HK-2 (cell line): ENCODE results near the gene GABRG3.

Experiments used
- DNase-seq: peaks from one replicate; pipeline ENCODE4 v3.0.0-alpha.2; 2018; ENCODE audit not compliant: unreplicated experiment

Gene GABRG3

GRCh38 chr15:27244047-27244446 is 273.1 kb downstream of the GABRG3 start:
- no peak for DNase-seq

GRCh38 chr15:27248251-27248650 is 277.3 kb downstream of the GABRG3 start:
- no peak for DNase-seq

DNA sequence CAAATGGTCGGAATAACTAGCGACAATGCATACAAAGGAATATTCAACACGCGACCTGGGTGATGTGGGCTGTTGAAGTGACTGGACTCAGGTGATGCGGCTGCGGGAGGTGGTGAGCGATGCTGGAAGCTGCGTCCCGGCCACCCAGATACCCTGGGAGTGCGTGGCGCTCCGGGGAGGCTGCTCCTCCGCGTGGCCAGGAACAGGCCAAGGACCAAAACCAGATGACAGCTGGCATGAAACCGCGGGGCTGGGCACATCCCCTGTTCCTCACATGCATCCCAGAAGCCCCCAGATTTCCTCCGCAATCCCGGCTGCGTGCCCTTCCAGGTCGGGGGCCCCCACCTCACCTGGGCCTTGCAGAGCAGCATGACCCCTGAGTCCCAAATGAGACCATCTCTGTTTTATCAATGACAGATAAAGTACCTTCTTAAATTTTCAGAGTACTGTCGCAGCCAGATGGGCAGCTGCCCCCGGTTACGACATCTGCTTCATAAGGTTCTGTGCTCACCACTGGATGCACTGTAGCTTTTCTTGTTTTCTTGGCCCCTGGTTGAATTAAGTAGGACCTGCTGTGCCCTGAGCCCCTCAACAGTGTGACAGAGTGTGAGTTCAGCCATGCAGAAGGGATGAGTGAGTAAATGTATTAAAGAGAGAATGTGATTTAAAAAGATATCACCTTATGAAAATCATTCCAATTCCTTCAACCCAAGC is 278.2 kb downstream of the GABRG3 start:
- no peak for DNase-seq

GRCh38 chr15:27249760-27250109 is 278.8 kb downstream of the GABRG3 start:
- DNase-seq, result no peak

DNA sequence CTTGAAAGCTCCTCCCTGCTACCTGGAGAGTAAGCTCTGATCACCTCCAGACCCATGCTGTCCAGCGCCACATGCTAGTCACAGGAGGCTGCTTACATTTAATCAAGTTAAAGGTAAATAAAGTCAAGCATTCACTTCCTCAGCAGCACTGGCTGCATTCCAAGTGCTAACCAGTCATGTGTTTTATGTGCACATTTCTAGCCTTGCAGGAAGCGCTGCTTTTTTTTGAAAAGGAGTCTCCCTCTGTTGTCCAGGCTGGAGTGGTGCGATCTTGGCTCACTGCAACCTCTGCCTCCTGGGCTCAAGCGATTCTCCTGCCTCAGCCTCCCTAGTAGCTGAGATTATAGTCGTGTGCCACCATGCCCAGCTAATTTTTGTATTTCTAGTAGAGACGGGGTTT is 279.2 kb downstream of the GABRG3 start:
- no peak for DNase-seq

DNA sequence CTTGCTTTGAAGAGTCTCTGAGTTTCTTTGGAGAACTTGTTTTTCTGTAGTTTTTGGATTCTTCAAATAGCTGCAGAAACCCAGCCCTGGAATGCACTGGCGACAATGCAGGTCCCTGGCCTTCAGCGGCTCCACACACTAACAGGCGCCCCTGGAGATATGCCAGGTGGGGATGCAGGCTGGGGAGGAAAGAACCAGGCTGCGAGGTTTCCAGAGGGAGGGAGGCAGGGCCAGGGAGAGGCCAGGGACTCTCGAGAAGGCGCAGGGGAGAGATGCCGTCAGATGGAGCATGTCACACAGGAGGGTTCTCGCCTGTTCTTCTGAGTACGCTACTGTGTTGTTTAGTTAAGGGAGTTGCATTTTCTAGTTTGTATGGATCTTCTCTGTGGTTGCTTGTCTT is 283.1 kb downstream of the GABRG3 start:
- no peak for DNase-seq

GRCh38 chr15:27254801-27255200 is 283.8 kb downstream of the GABRG3 start:
- DNase-seq, result no peak

DNA sequence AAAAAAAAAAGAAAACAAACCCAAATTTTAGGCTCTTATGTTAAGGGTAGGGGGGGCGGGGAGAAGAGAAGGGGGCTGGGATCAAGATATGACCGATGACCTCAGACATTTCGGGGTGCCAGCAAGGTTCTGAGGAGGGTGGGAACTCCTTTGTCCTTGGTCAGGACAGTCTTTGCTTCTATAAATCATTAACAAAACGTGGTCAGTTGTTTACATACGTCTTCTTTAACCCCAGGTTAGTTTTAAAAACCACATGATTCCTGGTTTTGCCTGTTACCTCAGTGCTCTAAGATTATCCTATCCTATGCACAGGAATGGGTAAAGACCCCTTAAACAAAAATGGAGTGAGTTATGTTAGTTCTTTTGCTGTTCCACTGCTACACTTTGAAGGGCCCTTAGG is 285.5 kb downstream of the GABRG3 start:
- DNase-seq, result no peak

DNA sequence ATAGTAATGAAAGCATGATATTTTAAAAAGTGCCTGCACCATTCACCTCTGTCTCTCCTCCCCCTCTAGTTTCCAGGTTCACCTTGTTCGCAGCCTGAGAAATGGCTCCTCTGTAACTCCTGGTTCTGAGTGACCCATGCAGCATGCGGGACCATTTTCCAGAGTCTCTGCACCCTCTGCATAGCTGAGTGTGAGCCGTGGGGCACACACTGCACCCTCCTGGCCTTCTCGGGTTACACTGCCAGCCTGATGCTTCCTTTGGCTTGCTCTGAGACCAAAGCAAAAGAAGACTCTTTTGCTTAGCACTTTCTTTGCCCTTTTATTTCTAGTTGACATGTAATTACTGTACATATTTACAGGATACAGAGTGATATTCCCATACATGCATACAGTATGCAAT is 287.3 kb downstream of the GABRG3 start:
- no peak for DNase-seq

DNA sequence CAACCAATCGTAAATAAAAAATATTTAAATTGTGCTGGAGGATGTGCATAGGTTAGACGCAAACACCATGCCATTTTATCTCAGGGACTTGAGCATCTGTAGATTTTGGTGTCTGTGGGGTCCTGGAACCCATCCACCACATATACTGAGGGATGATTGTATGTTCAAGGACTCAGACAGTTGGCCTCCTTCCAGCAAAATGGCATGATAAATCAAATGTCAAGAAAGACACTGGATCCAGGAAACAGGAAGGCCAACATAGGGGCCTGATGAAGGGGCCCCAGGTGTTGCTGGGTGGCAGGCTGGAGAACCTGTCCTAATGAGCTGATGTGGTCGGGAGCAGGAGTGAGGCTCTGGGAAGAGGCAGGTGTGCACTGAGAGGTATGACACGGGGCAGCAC is 289.5 kb downstream of the GABRG3 start:
- DNase-seq, result no peak

DNA sequence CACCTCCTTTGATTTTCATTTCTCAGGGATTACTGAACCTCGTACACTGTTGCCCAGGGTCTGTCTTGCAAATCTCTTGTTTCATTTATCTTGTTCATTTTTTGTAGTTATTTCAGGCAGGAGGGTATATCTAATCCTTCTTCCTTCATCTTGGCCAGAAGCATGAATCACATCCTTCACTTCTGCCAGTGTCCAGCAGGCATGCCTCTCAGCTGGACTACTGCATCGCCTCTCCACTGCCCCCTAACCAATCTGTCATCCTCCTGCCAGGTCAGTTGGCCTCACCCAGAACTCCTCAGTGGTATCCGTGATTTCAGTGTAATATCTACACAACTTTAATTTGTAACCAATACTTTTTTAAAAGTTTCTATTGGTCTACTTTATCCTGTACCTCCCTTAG is 297.9 kb downstream of the GABRG3 start:
- no peak for DNase-seq

DNA sequence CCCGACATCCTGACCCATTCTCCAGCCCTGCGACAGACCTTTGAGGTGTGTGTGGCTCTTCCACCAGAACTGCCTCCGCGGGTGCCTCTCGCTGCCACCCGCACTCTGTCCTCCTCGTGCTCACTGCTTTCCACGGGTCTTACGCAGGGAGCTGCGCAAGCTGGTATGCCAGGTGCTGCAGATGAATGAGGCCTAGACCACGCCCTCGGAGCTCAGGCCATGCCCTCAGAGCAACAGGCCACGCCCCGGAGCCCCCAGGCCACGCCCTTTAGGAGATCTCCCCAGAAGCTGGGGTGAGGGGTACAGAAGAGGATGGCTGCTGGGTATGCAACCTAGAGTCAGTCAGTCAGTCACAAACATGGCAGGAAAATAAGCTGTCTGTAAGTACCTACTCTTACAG is 300.3 kb downstream of the GABRG3 start:
- DNase-seq, result no peak

DNA sequence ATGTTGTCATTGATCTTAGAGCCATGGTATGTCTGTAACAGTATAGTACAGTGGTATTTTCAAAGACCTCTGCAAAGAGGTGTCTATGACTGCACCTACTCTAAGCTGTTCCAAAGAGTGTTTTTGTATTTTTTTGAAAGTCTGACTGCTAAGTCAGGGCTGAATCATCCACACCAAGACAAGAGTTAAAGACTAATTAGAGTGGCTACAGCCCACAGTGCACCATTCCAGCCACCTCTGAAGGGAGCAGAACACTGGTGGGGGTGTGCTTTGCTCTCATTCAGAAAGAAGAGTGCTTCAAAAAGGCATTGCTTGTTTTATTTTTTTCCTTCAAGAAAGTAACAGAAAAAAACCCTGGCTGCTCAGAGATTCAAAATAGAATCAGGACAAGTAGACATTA is 301.4 kb downstream of the GABRG3 start:
- no peak for DNase-seq

GRCh38 chr15:27273506-27273905 is 302.5 kb downstream of the GABRG3 start:
- no peak for DNase-seq

GRCh38 chr15:27278761-27279160 is 307.8 kb downstream of the GABRG3 start:
- DNase-seq, result no peak

- DNase-seq, result no peak
Measured at GRCh38 chr15:27292641-27293040, 321.7 kb downstream of the GABRG3 start.

DNA sequence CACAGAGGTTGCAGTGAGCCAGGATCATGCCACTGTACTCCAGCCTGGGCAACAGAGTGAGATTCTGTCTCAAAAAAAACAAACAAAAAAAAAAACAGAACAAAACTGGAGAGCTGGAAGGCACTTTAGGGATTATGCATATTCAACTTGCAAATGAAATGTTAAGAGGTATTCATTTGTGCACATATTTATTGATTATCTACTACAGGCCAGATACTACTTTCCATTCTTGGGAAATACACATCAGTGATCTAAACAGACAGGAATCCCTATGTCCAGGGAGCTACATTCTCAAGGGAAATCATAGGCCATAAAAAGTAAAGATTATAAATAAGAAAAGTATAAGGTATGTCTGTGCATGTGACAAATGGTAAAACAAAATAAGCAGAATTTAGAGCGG is 322.6 kb downstream of the GABRG3 start:
- no peak for DNase-seq

DNA sequence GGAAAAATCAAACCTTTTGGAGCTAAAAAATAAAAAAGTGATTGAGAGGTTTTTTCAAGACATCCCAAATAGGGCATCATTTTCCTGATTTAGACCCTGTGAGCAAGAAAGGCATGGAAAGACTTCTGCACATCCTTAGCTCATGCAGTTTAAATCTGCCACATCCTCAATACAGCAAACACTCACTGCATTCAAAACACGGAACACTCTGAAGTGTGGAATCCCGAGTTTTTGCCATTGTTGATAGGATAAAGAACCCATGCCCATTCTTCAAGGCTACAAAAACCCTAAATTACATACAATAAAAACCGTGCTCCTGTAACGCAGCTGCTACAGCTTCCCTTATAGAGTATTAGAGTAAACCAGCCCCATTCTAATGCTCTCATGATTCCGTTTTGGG is 346.8 kb downstream of the GABRG3 start:
- no peak for DNase-seq

DNA sequence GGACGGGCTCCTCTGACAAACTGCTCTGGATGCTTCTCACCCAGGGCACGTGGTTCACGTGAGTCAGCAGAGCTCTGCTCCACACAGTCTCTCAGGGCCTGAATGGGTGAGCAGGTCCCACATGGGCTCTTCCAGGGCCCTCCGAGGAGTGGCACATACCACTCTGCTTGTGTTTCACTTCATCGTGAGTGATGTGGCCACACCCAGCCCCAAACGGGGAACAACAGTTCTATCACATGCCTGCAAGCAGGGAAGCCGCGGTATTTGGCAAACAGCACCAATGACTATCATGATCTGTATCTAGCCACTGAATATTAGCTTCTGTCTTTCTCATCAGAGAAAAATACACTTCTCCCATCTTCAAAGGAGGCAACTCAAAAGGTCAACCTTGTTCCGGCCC is 352.8 kb downstream of the GABRG3 start:
- no peak for DNase-seq

GRCh38 chr15:27324886-27325615 is 354.1 kb downstream of the GABRG3 start:
- no peak for DNase-seq

DNA sequence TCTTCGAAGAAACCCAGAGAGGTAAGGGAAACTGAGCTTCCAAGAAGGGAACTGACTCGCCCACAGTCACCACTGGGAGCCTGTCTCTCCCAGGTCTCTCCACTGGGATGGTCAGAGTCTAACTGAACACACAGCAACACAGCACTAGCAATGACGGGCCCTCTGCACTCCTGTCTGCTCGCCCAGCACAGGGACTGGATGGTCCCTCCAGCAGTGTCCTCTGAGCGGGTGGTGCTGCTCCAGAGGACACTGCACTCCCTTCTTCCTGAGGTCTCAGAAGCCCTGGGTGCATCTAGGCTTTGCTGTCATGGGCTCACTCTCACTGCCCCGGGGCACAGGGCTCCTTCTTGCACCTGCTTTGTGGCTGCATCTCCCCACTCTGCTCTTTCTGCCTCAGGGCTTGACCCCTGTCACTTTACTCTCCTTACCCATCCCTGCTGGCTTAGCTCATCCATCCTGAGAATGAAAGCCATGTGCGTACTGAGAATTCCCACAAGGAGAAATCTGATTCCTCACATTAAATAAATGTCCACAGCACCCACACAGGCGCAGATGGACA is 356.6 kb downstream of the GABRG3 start:
- no peak for DNase-seq

- no peak for DNase-seq
Measured at GRCh38 chr15:27328186-27328585, 357.2 kb downstream of the GABRG3 start.

DNA sequence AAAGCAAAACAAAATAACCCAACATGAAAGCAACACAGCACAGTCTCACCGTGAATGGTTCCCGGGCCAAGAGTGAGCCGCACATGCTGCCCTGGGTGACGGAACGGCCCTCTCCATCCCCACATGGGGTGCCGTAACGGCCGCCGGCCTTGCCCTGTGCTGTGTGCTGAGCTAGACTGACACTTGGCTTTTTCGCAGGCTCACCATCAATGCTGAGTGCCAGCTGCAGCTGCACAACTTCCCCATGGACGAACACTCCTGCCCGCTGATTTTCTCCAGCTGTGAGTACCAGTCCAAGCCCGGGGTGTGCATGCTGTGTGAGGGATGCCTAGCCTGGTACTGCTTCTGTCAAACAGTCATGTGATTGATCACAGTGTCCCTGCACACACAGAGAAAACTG is 357.6 kb downstream of the GABRG3 start:
- no peak for DNase-seq
